AG09309 (cell line): ENCODE measurements around the gene CLDN11.
A peak's percentile ranks its signal among the peaks of the same experiment; 100 is the strongest.

Experiments
- DNase-seq: peaks from one replicate; pipeline ENCODE4 v3.0.0-alpha.2; 2010; ENCODE audit warnings: low read depth
- H3K4me3 ChIP-seq: 2 replicates; pipeline ENCODE4 v1.5.1; 2011; ENCODE audit warnings: mild to moderate bottlenecking, low read depth, low read length, moderate library complexity; ENCODE audit not compliant: control insufficient read depth
- CTCF ChIP-seq: IDR thresholded peaks from 2 replicates; pipeline ENCODE4 v1.5.1; 2011; ENCODE audit warnings: mild to moderate bottlenecking, low read depth, low read length, inconsistent platforms; ENCODE audit not compliant: insufficient read depth, control insufficient read depth; ENCODE audit errors: missing control alignments

Gene CLDN11

GRCh38 chr3:170424879-170425278, 6.2 kb downstream of the CLDN11 start:
- DNase-seq, result no peak
- no peak overlapping the region for H3K4me3 ChIP-seq
- TF ChIP-seq CTCF, result no peak

- no peak overlapping the region for H3K4me3 ChIP-seq
- TF ChIP-seq CTCF, result no peak
- DNase-seq, result no peak
Observed at GRCh38 chr3:170425491-170426239, 7.0 kb downstream of the CLDN11 start.

- no peak overlapping the region for H3K4me3 ChIP-seq
- no peak for DNase-seq
Observed at GRCh38 chr3:170426240-170426797, 7.7 kb downstream of the CLDN11 start.

DNA sequence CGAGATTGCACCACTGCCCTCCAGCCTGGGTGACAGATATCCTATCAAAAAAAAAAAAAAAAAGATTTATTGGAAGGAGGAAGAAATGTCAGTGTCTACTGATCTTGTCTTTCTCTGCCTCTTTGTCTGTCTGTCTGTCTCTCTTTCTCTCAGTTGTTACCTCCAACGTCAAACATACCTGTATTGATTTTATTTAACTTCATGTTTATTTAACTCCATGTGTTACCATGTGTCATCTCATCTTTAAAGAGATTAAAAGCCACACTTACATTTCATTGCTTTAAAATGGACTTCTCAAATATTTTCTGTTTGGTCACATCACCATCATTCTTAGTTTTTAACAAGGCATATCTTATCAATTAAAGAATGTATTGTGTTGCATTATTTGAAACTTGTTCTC, 9.4 kb downstream of the CLDN11 start:
- TF ChIP-seq CTCF, result no peak
- DNase-seq, result no peak
- no peak overlapping the region for H3K4me3 ChIP-seq

More at GRCh38 chr3:170426240-170426797, 7.7 kb downstream of the CLDN11 start:
- TF ChIP-seq CTCF, result no peak

- H3K4me3 ChIP-seq, result no peak overlapping the region
- TF ChIP-seq CTCF, result no peak
- peak; percentile 46 for DNase-seq
Observed at GRCh38 chr3:170429050-170429449, 10.4 kb downstream of the CLDN11 start.

GRCh38 chr3:170431054-170431453, 12.4 kb downstream of the CLDN11 start:
- no peak for DNase-seq
- H3K4me3 ChIP-seq, result no peak overlapping the region
- TF ChIP-seq CTCF, result peak; percentile 18
